Measurements from ENCODE around the gene PI4KA.

The PI4KA gene

DNA sequence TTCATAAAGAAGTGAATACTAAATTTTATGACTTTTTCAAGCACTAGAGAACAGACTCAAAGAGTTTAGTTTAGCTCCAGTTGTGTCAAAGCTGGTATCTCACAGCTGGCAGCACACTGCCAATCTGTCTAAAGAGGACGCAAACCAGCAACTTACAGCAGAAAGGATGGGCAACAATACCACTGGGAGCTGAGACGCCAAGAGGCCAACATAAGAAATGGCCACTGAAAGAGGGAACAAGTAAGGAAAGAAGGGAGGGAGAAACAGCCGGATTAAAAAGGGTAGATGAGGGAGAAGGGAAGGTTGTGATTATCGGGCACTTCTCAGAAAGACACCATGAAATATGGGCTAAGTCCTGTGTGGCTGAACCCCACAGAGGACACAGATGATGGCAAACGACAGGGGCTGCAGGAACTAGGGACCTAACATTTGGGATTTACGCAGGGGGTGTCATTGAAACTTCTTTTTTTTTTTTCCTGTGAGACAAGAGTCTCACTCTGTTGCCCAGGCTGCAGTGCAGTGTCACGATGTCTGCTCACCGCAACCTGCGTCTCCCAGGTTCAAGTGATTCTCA lies 43.0 kb downstream of the PI4KA start:
- DNase-seq (ENCODE audit: low read depth) = no peak

- no peak for DNase-seq (ENCODE audit: low read depth)
These were observed 44.3 kb downstream of the PI4KA start for GRCh38 chr22:20814221-20814808.

- DNase-seq (ENCODE audit: low read depth) = no peak
These were observed 45.6 kb downstream of the PI4KA start for GRCh38 chr22:20813056-20813455.

- DNase-seq (ENCODE audit: low read depth) = no peak
These were observed 46.5 kb downstream of the PI4KA start for GRCh38 chr22:20811971-20812660.

DNA sequence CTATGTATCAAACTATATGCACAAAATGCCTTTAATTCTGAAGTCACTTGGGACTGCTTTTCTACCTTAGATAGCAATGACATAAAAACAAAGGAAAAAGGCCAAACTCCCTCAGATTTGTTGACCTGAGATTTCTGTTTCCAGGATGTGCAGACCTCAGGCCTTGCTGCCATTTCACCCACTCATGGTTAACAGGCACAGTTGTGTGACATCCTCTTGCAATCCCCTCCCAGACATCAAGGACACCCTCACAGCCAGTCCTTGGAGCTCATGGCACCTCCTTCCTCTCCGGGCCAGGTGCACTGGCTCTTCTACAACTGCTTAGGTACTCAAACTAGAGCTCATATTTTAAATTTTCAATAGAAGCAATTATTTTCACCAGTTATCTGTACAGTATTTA lies 47.4 kb downstream of the PI4KA start:
- no peak for DNase-seq (ENCODE audit: low read depth)

DNA sequence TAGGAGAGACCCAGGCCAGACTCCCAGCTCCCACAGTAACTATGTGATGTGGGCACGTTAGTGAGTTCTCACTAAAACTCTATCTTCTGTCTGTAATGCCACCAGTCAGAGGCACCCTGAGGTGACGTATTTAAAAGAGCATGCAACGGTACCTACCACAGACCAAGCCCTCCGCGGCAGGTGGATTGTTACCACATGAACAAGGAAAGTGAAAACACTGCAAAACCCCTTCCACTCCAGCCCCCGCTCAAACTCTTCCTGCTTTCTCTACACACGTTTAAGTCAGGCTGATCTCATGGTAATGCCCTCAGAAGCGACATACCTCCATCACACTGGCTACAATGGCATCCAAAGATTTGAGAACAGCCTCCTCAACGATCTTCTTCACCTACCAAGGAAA lies 48.0 kb downstream of the PI4KA start:
- DNase-seq (ENCODE audit: low read depth) = no peak

DNA sequence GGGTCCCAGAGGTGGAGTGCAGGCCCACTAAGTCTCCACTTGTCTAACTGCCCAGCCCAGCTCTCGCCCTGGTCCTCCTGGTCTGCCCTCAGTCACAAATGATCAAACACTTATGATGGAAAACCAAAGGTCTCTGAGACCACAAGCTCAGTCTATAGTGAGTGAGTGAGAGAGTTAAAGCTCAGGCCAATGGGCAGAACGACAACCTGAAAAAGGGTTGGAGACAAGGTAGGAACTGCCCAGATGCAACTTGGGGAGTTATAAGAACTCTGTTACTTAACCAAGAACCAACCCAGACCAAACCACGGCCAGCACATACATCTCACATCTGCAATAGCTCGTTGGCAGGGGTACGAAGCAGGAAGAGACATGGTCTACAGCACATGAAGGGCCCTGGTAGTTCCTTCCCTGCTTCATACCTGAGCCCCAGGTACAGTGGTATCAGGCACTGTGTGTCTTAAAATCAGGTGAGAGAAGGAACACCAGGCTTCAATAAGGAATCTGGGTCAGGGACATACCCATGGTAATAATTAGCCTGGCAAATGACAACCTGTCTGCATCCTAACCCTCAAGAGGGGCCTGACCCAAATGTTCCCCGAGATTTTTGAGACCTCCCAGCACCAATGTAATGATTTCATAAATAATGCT lies 48.9 kb downstream of the PI4KA start:
- DNase-seq (ENCODE audit: low read depth) = no peak

DNA sequence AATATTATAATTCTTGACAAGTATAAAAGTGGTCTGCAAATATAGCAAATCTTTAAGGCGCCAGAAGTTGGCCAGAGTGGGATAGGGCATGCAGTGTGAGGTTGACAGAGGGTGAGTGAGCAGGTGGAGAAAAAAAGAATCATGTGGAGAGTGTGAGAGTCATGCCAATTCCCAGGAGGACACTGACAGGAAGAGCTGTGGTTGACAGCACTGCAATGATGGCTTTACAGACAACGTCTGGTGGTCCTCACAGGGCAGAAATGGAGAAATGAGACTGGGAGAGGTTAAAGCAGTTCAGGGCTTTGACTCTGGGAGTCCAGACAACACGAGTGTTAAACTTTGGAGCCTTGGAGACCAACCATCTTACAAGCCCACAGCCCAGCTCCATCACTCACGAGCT lies 49.8 kb downstream of the PI4KA start:
- DNase-seq (ENCODE audit: low read depth) = no peak

DNA sequence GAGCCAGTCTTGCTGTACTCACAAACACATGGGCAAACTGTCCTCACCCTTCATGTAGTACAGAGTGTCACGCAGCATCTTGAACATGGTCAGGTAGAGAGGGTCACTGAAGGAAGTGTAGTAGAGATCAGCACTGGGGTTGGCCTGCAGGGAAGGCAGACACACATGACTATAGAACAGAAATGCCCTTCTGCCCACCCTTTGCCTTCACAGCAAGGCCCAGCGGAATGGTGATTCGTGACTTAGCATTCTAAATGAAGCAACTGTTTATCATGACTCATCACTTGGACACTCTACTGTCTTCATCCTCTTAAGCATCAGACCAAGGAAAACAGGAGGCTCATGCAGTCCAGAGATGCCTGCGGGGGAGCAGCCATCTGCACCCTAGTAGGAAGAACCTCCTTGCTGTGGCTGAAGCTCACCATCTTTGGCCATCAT lies 51.3 kb downstream of the PI4KA start:
- DNase-seq (ENCODE audit: low read depth) = peak; percentile 91

GRCh38 chr22:20805972-20806471 lies 52.6 kb downstream of the PI4KA start:
- DNase-seq (ENCODE audit: low read depth) = no peak

- DNase-seq (ENCODE audit: low read depth) = no peak
These were observed 54.0 kb downstream of the PI4KA start for GRCh38 chr22:20804650-20805049.

DNA sequence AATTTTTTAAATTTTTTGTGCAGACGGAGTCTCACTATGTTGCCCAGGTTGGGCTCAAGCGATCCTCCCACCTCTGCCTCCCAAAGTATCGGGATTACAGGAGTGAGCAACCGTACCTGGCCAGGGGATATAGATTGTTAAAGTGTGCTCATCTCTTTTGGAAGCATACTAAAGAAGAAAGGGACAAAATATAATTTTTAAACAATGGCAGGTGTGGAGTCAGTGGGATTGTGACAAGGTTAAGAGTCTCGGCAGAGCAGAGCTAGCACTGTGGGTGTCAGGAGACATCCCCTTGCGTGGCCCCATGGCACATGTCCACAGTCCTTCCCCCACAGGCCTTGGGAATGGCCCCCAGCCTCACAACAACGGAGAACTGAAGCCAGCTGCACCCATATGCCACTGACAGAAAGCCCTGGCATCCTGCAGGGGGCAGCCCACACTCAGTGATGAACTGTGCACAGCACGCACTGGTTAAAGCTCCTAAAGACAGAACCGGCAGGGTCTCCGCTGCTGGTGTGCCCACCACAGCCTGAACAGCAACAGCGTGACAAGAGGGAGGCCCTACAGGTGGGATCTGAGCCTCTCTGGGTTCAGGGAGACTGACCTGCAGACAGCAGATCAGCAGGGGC lies 54.8 kb downstream of the PI4KA start:
- DNase-seq (ENCODE audit: low read depth) = peak; percentile 14

DNA sequence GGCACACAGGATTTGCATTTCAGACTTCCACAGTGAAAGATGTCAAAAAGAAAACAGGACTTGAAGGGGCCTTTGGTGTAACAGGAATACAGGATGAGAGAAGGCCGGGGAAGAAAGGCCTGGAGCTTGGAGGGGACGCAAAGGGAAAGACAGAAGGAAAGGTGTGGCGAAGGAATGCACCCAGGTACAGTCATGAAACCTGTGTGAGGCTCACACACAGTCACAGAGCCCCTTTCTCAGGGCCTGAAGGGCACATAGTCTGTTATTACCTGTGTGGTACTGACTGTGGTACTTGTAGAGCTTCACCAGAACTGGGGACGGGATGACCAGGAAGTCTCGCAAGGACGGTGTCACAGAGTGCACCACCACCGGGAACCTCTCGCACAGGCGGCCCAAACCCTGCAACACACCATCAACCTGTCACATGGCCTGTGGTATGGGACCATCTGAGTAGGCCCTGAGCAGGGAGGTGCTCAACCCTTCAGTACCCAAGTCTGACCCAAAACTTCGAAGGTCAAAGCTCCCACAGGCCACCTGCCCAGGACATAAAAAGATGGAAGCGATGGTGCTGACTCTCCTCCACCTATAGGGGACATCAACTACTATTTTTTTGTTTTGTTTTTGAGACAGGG lies 55.6 kb downstream of the PI4KA start:
- no peak for DNase-seq (ENCODE audit: low read depth)

DNA sequence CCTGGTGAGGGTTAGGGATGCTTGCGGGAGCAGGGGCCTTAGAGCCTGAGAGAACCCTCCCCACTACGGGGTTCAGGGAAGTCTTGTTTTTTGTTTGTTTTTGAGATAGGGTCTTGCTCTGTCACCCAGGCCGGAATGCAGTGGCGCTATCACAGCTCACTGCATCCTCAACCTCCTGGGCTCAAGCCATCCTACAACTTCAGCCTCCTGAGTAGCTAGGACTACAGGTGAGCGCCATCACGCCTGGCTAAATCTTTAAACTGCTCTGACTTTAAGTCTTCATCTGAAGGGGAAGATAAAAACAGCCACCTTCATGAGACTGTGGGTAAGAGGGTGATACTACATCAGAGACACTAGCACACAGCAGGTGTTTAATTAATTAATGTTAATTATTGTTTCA lies 56.2 kb downstream of the PI4KA start:
- DNase-seq (ENCODE audit: low read depth) = no peak

DNA sequence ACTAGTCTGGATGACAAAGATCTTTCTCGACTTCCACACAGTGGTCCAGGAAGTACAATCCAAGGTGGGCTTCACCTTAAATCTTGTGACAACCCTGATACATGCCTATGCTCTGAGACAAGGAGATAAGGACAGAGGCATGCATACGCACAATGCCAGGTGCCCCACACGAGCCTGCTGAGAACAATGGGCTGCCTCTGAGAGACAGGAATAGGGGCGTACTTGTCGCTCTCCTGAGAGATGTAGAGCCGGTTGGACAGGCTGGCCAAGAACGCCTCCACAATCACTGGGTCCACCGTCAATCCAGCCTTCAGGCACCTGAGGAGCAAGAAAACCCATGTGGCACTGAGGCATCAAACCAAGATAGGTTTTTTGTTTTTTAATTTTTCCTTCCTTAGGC lies 59.2 kb downstream of the PI4KA start:
- DNase-seq (ENCODE audit: low read depth) = no peak

DNA sequence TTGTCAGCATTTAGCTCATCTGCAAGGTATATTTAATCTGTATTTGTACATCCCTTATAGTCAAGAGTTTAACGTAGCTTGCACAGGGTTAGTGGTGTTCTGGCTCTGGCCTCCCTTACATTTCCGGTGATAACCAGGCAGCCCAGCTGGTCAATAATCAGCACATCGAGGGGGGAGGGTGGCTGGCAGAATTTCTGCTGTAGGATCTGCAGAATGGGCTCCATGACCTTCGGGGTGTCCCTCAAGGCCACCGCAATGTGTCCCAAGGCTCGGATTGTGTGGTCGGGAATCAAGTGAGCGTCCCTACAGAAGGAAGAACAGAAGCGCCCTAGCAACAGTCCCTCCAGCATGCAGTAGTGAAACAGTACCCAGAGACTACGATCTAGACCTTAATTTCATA lies 59.6 kb downstream of the PI4KA start:
- DNase-seq (ENCODE audit: low read depth) = no peak

DNA sequence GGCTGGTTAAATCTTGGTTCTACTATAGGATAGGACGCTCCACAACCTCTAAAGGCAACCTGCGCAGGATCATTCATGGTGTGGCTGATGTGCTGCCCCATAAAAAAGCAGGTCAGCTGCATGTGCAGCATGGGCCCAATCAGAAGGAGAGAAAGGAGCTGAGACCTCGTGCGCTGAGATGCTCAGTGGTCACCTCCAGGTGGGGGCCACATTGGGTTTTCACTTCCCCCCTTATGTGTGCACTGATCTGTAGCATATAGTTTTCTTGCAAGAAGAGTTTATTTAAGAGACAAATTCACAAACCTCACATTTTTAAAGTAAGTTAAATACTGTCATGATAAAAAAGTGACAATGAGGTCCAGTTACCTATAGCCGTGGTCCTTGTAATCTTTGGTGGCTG lies 60.4 kb downstream of the PI4KA start:
- DNase-seq (ENCODE audit: low read depth) = no peak

GRCh38 chr22:20796731-20797130 lies 61.9 kb downstream of the PI4KA start:
- no peak for DNase-seq (ENCODE audit: low read depth)

DNA sequence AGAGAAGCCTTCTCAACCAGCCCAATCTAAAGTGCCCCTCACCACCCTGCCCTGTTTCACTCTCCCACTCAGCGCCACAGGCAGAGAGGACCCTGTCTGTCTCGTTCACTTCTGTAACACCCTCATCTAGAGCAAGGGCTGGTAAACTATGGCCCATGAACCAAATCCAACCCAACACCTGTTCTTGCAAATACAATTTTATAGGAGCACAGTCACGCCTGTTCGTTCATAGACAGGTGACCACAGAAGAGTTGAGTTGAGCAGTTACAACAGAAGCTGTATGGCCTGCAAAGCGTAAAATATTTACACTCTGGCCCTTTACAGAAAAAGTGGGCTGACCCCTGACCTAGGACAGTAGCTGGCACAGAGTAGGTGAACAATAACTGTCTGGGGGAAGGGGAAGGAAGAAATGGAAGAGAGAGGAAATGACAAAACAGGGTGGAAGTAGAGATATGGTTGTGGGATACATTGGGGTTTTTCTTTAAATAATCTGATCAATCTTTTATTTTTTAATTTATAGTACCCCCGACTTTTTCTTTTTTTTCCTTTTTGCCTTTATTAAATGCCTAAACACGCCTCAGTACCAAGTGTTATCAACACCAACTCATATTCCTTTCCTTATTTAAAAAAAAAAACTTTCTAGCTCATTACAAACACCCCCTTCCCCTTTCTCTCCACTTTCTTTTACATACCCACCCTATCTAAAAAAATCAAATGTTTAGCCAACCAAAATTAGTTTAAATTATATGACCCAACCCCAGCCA lies 63.8 kb downstream of the PI4KA start:
- DNase-seq (ENCODE audit: low read depth) = no peak

- DNase-seq (ENCODE audit: low read depth) = no peak
These were observed 64.6 kb downstream of the PI4KA start for GRCh38 chr22:20793748-20794649.
